HG03571 (cell line): ENCODE measurements around the gene TTBK1.
"Not testable (repeated sequence)": the region's sequence is repeated elsewhere in the genome, so short reads cannot be mapped to it uniquely, and the experiment has no call there.

Source experiments
- ATAC-seq: cut with Tn5 transposase; IDR thresholded peaks from one replicate; pipeline ENCODE4 v1.9.1; 2021; ENCODE audit not compliant: unreplicated experiment

The TTBK1 gene

DNA sequence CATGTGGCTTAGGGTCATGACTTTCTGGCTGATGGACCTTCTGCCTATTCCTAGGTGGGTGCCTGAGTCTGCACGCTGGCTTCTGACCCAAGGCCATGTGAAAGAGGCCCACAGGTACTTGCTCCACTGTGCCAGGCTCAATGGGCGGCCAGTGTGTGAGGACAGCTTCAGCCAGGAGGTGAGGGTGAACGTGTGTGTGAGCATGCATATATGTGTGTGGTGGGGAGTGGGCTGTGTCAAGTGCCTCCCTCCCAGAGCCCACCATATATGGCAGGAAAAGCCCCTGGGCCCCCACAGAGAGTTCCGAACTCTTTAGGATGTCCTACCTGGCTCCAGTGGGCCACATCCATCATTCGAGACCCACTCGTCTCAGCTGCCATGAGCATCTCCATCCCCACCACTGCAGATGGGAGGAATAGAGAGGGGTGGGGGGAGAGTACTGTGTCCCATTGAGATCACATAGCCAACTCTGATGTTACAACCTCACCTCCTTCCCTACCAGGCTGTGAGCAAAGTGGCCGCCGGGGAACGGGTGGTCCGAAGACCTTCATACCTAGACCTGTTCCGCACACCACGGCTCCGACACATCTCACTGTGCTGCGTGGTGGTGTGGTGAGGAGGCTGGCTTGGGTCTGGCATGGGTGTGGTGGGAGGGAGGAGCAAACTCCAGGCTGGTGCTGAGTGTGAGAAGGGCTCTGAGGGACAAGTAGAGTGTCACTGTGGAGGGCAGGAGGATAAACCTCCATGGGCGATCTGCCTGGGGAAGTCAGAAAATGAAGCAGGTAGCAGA, 58.0 kb downstream of the TTBK1 start:
- ATAC-seq = no peak

DNA sequence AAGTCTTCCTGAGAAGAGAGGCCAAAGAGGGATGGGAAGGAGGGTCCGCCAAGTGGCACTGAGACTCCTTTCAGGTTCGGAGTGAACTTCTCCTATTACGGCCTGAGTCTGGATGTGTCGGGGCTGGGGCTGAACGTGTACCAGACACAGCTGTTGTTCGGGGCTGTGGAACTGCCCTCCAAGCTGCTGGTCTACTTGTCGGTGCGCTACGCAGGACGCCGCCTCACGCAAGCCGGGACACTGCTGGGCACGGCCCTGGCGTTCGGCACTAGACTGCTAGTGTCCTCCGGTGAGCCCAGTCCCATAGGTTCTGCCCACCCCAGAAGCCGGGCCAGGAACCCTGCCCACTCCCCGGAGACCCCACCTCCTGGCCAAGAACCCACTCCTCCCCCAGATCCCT, 58.8 kb downstream of the TTBK1 start:
- no peak for ATAC-seq

DNA sequence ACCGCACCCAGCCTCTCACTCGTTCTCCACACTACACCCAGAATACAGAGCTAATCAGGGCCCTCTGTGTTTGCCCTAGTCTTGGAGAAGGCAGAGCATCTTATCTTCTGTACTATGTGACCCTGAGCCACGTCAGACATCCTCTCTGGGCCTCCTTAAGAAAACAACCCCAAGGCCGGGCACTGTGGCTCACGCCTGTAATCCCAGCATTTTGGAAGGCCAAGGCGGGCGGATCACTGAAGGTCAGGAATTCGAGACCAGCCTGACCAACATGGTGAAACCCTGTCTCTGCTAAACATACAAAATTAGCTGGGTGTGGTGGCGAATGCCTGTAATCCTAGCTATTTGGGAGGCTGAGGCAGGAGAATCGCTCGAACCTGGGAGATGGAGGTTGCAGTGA, 59.7 kb downstream of the TTBK1 start:
- ATAC-seq = not testable (repeated sequence)

DNA sequence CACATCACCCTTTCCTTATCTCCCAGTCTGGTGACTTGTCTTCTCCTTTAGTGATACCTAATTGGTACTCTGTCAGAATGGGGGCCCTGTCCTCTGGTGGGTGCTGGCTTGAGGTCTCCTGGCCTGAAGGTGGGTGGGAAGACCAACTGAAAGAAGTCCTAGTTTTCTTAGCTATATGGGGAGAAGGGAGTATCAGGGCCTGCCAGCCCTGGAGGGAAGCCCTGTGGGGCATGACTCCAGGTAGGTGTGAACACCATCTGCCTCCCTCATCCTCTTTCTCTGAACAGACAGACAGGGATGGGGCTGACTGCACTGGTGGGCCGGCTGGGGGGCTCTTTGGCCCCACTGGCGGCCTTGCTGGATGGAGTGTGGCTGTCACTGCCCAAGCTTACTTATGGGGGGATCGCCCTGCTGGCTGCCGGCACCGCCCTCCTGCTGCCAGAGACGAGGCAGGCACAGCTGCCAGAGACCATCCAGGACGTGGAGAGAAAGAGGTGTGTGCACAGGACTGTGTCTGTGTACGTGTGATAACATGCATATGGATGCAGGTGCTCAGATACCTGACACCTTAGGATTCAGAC, 60.6 kb downstream of the TTBK1 start:
- no peak for ATAC-seq

DNA sequence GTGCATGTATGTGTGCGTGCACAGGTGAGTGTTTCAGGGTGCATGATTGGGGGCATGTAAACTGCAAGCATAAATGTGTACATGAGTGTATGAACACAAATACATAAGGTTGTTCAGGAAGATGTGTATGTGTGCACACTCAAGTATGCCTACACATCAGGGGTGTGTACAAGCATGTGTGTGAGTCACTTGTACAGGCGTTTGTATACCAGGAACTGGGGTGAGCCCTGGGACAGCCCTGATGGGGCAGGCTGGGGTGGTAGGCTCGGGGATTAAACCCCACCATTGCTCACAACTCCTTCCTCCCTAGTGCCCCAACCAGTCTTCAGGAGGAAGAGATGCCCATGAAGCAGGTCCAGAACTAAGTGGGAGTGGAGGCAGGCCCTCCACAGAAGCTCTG, 61.1 kb downstream of the TTBK1 start:
- ATAC-seq = no peak

DNA sequence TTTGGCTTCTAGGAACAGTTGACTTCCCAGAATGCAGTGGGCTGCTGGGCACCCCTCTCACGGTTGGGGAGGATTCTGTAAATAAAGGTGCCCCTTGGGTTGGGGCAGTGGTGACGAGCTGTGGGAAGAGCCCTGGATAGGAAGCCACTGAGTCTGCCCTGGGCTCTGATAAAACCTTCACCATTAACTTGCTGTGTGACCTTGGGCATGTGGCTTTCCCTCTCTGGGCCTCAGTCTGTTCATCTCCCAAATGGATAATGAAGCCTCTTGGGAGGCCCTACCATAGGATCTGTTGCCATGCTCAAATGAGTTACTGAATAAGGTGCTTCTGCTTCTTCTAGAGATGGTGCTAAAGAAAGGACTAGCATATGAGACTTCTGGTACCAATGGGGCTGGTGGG, 61.6 kb downstream of the TTBK1 start:
- no peak for ATAC-seq

DNA sequence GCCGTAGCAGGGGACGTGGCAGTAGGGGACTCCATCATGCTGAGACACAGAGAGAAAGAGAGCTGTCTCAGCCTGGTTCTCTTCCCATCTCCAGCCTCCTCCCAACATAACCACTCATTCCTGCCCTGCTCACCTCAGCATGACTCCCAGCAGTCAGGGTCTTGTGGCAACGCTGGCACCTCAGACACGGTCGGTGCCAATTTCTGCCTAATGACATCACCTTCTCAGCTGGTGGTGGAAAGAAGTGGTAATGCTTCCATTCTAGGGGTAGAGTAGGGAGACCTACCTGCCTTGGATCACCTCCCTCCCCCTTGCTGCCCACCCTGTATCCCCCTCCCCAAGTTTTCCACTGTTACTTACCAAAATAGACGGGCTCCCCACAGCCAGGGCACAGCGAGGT, 62.8 kb downstream of the TTBK1 start:
- ATAC-seq = no peak

DNA sequence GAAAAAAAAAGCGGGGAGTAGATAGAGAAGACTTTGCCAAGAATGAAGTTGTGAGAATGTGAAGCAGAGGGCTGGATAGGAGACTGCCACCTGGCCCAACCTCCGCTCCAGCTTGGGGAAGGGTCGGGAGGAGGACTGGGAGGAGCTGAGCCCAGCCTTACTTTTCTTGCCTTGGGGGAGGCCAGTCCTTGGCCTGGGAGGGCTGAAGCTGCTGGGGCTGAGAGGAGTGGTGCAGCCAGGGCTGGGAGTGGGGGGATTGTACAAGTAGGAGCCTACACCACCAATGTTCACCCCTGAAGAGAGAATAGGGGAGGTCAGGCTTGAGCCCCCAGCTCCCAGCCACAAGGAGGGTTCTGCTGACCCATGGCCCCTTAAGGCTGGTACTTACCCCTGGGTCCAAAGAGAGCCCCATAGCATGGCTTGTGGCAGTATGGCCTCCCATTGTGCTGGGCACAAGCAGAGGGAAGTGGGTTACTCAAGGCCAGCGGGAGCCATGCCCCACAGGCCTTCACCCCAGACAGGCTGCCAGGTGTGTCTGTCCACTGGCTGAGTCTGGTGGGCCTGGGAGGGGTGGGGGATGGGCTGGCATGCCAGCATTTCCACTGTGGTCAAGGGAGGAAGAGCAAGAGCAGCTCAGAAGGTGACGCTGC, 64.3 kb downstream of the TTBK1 start:
- ATAC-seq = no peak

DNA sequence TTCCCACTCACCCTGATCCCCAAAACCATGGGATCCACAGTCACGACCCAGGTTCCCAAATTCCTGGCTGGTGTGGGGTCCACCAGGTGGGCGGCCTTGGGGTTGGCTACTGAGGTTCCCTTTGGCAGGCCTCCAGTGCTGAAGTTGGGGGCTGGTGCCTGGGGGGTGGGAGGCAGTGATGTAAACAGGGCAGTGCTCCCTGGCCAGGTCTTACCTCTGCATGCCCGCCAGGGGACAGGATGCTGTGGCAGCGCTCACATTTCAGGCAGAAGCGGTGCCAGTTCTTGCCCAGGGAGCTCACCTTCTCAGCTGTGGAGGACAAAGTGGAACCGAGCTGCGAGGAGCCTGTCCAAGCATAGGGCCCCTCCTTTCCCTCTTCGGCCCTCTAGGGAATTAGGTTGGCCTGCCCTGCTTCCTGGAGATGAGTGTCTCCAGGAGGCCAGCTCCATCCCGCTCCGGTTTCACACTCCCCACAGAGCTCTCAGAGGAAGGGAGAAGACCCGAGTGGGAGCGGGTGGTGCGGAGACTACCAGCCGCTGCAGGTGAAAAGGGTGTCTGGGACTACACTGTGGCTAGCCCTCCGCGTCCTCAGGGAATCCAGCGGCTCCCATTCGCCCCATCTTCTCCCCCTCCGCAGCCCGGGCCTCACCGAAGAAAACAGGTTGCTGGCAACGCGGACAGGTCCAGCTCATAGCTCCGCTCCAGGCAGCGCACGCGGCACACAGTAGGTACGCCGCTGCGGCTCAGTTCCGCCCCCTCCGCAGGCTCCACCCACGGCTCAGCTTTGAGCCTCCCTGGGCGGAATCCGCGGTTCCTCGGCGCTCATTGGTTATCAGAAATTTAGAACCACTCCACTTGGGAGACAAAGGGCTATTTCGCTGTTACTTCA, 65.1 kb downstream of the TTBK1 start, which contains the start of gene CRIP3:
TSS of gene CRIP3 (minus strand) at position 726 of the 889 bp plus-strand sequence. CDS start at position 692, 34 bp downstream.
- peak; percentile 45 for ATAC-seq

DNA sequence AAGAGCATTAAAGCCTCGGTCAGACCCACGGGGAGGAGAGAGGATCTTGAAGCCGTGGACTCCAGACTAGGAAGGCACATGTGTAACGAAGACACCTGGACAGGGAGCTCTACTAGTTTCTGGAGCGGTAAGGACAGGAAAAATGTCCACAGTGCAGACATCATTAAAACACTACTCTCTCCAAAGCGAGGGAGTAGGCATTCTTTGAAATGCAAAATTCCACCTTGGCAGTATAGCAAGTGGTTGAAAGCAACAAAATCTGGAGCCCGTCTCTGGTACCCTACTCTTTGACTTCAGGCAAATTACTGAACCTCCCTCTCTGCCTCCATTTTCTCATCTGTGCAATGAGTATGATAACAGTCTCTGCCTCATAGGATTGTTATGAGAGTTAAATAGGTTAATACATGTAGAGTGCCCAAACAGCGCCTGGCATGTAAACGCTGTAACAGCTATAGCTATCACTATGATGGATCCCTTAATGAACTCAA, 65.8 kb downstream of the TTBK1 start:
- no peak for ATAC-seq

DNA sequence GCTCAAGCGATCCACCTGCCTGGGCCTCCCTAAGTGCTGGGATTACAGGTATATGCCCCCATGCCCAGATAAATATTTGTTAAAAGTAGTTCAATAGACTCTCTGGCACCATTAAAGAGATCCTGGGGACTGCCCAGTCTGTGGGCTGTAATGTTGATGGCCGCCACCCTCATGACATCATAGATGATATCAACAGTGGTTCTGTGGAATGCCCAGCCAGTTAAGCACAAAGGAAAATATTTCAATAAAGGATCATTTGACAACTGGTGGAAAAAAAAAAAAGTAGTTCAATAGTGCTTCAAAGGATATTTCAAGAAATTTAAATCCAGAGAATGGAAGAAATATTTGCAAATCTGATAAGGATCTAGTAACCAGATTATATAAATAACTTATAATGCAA, 66.9 kb downstream of the TTBK1 start:
- ATAC-seq = no peak

DNA sequence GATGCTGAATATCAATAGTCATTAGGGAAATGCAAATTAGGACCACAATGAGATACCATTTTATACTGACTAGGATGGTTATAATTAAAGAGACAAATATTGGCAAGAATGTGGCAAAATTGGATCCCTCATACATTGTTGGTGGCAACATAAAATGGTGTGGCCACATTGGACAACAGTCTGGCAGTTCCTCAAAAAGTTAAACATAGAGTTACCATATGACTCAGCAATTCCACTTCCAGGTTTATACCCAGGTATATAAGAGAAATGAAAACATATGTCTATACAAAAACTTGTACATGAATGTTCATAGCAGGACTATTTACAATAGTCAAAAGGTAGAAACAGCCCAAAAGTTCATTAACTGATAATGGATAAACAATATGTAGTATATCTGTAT, 67.3 kb downstream of the TTBK1 start:
- no peak for ATAC-seq

DNA sequence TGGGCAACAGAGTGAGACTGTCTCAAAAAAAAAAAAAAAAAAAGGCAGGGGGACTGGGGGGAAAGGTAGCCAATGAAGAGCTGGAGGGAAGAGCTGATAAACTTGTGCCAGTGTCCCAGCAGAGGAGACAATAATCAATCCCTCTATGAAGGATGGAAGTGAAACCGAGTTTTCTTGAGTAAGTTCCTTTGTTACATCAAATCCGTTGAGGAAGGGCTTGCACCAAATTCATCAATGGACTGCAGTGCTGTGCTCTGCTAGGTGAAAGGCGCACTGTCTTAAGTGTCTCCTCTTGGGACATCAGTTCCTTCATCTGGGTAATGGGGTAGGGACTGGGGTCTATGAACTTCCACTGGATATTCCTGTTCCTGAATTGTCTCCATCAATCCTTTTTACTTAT, 68.4 kb downstream of the TTBK1 start:
- no peak for ATAC-seq

DNA sequence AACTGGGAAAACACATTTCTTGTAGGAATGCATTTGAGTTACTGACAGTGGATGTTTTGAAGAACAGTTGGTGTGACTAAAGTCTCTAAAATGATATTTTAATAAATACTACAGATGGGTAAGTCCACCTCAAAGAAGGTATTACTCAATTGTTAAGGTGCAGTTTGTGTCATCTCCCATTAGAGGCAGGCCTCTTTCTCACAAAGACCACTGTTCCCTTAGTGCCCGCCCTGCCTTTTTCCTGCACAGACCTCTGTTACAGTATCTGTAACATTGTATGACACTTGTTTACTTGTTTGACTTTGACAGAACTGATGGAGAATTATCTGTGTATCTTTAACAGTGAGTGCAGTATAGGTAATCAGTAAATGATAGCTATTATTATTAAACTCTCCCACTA, 70.5 kb downstream of the TTBK1 start:
- ATAC-seq = no peak

DNA sequence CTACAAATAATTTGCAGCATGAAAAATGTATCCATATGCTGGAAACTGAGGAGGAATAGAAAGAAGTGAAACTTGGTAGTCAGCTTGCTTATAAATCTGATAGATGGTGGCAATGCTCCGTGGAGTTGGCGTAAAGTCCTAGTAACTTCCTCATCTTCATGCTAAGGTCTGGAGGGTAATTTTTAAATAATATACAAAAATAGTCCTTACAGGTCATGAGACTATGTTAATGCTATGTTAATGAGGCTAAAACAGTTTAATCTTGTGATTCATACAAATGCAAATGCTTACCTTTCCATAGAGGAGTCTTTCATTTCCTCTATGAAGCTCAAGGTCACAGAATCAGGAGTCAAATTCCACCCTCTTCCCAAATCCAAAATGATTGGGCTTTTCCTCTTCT, 74.7 kb downstream of the TTBK1 start:
- ATAC-seq = no peak

DNA sequence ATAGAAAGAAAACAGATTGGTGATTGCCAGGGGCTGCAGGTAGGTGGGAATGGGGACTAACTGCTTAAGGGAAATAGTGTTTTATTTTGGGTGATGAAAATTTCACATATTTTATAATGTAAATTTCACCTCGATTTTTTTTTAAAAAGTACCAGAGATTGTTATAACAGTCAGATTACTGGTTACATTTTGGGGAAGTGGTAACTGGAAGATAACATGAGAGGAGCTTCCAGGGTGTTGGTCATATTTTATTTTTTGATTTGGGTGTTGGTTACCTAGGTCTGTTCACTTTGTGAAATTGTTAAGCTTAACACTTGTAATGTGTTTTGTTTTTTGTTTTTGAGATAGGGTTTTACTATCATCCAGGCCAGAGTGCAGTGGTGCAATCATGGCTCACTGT, 82.6 kb downstream of the TTBK1 start:
- no peak for ATAC-seq

DNA sequence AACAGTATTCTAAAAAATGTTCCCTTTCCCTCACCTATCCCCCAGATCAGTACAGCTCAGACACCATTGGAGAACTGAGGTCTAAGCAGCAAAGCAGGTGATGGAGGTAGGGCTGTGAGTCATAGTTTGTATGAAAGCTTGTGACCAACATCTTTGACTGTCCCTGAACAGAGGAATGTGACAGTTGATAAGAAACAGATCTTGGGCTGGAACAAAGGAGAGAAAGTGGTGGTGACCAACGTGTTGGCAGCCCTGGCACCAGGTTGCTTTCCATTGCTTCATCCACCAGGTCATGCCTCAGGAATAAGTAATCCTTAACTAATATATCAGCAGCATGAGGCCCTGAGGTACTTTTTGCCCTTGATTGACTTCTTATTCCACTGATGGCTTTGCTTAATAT, 85.2 kb downstream of the TTBK1 start:
- ATAC-seq = no peak

DNA sequence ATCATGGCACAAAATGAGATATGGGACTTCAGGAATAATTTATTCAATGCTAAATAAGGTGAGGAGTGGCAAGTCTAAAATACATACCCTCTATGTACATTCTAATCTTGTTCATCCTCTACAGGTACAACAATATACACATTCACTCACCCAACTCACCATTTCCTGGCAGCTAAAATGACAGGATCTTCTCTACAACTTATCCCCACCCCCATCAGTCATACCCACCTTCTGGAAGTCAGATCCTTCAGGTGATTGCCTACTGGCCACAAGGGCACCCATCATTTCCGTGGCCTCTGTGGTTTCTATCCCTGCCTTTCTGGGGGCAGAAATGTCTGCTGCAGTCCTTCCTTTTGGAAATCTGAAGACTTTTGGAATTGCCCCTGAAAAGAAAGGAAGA, 88.2 kb downstream of the TTBK1 start:
- ATAC-seq = no peak

DNA sequence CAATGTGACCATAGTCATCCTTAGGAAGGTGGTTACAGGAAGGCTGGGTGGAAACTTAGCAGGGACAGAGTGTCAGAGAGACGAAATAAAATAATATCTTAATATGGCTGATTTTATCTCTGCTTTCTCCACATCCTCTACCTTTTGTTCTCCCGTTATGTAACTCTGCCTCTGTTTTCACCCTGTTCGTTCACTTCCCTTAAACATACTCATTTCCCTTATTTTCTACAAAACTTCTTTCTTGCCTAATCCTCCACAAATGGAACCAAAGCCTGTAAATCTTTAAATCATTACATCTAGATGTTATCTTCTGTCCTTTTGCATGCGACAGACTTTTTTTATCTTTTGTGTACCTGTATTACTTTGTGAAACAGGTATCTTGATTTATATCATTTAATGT, 88.6 kb downstream of the TTBK1 start:
- ATAC-seq = no peak

DNA sequence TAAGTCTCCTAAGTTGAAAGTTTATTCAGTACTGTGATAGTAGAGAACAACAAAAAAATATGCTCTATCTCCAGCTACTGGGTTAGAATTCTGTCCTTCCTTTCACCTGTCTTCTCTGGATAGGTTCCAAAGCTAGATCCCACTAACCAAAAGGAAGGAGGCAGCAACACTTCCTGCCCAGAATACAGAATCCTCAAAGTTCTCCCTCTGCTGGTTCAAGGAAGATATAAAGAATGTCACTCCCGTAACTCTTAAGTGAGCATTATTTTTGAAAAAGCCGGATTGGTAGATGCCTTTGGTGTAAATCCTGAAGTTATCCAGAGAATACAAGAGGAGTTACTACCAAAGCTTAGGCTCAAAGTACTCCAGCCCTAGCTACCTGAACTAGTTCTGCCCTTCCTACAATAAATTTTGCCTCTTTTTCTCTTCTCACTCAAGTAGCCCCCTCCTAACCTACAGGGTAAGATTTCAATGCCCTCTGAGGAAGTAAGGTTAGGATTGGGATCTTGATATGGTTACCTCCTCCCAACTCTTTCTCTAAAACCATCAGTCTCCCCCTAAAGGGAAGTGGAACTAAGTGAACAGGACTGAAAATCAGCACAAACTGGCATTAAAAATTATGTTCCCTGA, 91.3 kb downstream of the TTBK1 start:
- no peak for ATAC-seq

DNA sequence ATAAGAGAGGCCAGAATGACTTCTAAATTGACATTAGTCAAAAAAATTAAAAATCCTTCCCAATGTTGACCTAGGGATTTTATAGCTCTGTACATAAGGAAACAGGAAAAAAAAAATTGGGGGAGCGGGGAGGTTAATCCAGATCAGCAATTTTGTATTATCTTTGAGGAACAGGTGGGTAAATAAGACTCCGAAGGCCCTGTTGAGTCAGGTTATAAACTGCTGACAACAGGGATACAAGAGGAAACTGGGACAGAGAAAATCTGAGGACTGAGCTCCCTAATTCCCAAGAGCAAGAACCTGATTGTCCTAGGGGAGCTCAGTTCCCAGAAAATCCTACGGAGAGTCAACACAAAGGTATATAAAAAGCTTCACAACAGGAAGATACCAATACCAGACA, 92.2 kb downstream of the TTBK1 start:
- no peak for ATAC-seq
